ENCODE data around the gene FMN1. TPM values are rescaled to one million over a fixed set of nuclear protein-coding genes. Genes with fewer than 3 reads are reported as not detected.

The FMN1 gene
- polyA plus RNA-seq, 6 donors from 2014 or later, result 0.33 to 1.0 (median 0.44) TPM; not detected in 1

DNA sequence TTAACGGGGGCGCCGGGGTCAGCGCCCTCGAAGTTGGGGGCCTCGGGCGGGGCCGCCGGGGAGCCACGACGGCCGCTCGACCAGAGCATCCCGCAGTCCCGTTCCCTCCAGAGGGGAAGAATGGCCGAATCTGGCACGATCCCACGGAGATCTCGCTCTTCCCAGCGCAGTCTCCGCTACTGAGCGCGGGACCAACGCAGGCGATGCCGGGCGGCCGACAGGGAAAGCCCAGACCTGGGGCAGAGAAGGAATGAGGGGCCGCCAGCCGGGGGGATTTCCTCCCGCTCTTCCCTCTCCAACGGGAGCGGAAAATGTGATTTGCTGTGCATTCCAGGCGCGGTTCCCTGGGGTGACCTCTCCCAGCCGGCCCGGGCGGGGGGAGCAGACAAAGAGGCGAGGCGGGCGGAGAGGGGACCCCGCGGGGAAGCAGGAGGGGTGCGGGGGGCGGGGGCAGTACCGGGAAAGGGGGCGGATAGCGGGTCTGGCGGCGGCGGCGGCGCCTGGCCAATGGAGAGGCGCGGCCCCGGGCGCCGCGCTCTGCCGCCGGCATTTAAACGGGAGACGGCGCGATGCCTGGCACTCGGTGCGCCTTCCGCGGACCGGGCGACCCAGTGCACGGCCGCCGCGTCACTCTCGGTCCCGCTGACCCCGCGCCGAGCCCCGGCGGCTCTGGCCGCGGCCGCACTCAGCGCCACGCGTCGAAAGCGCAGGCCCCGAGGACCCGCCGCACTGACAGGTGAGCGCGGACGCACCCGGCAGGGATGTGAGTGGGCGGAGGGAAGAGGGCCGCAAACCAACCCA, 476.9 kb downstream of the FMN1 start, which contains the start of gene GREM1:
TSS of gene GREM1 (plus strand) at position 579 of the 801 bp plus-strand sequence. CDS start 12,687 bp downstream, outside the sequence.
- ATAC-seq (ENCODE audit: low read depth in 2 of 2) (no peak), DNase-seq (no peak)
- H3K27ac Mint-ChIP-seq, result peak within 1 kb of the TSS in 2 of 6 donors; percentile 18 to 57
- no peaks in the 10 kb centered on the region for H3K9me3 Mint-ChIP-seq
- H3K4me1 Mint-ChIP-seq, result peaks cover 15 to 31% (median 29%) of the 10 kb centered on the region in 3 donors
- peaks cover 0 to 5% of the 10 kb centered on the region in 2 donors for H3K36me3 Mint-ChIP-seq
- peak within 1 kb of the TSS; percentile 47 to 85 (median 70) for H3K4me3 Mint-ChIP-seq
- H3K27me3 Mint-ChIP-seq, result peaks cover 53 to 89% (median 66%) of the 10 kb centered on the region in 3 donors

GRCh38 chr15:32716915-32717425, 477.5 kb downstream of the FMN1 start:
- no peak for DNase-seq
- no peak for ATAC-seq (ENCODE audit: low read depth in 2 of 2)
- H3K27me3 Mint-ChIP-seq, result peaks cover 53 to 88% (median 66%) of the 10 kb centered on the region in 3 donors

DNA sequence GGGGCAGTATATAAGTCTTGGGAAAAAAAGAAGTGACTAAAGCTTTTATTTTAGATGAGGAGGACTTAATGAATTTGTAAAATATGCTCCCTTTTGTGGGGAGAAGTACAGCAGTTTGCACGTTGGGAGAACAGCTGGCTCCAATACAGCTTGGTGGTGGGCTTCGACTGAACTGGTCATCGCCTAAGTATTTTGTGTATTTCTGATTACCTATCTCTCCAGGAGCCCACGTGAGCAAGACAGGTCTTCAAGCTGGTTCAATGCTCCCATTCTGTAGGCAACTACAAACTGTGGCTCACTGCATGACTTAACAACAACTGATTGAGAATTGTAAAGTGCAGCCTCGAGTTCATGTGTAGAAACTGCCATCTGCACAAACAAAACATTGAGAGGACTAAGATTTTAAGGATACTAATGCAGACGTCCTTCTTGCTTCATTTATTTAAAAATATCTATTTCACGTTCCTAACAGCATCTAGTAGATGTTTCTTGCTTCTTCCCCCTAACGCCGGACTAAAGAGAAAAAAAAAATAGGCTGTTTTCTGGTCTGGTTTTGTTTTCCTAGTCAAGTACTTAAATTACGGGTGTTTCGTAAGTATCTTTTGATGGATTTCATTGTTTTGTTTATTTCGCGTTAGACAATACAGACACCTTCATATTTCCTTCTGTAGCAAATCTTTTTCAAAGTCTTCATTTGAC, 478.1 kb downstream of the FMN1 start:
- peaks cover 0 to 5% of the 10 kb centered on the region in 2 donors for H3K36me3 Mint-ChIP-seq
- DNase-seq, result no peak
- H3K27me3 Mint-ChIP-seq, result peaks cover 56 to 88% (median 67%) of the 10 kb centered on the region in 3 donors
- peak overlapping the region; percentile 16 to 82 (median 66) for H3K4me3 Mint-ChIP-seq
- no peak for ATAC-seq (ENCODE audit: low read depth in 2 of 2)
- H3K27ac Mint-ChIP-seq, result peak overlapping the region in 1 of 6 donors; percentile 18
- H3K4me1 Mint-ChIP-seq, result peaks cover 15 to 31% (median 29%) of the 10 kb centered on the region in 3 donors
- no peaks in the 10 kb centered on the region for H3K9me3 Mint-ChIP-seq

More at GRCh38 chr15:32716915-32717425, 477.5 kb downstream of the FMN1 start:
- peak overlapping the region; percentile 12 to 85 (median 70) for H3K4me3 Mint-ChIP-seq
- H3K4me1 Mint-ChIP-seq, result peaks cover 15 to 31% (median 29%) of the 10 kb centered on the region in 3 donors
- peaks cover 0 to 5% of the 10 kb centered on the region in 2 donors for H3K36me3 Mint-ChIP-seq
- H3K27ac Mint-ChIP-seq, result peak overlapping the region in 2 of 6 donors; percentile 18 to 57
- no peaks in the 10 kb centered on the region for H3K9me3 Mint-ChIP-seq

Other genes with a start within 250 kb of the FMN1 start
- under 1 TPM; 0.14 to 0.86 (median 0.23) TPM for gene RYR3, start 116.3 kb upstream of the FMN1 start, polyA plus RNA-seq (ENCODE audit: low read depth in 6 of 6)